Glutamatergic neuron (in vitro differentiated cells): ENCODE data around the gene CKS2. TPM values are rescaled to one million over a fixed set of nuclear protein-coding genes. Genes with fewer than 3 reads are reported as not detected.
"Not testable (repeated sequence)": the region's sequence is repeated elsewhere in the genome, so short reads cannot be mapped to it uniquely, and the experiment has no call there.

ENCODE experiments used
- DNase-seq: peaks from one replicate; pipeline ENCODE4 v3.0.0; 2022
- H3K27ac Mint-ChIP-seq: one replicate; pipeline ENCODE4 v1.8.0; 2020; ENCODE audit warnings: mild to moderate bottlenecking, mixed read lengths, inconsistent platforms; ENCODE audit not compliant: unreplicated experiment
- H3K27me3 Mint-ChIP-seq: one replicate; pipeline ENCODE4 v1.8.0; 2020; ENCODE audit warnings: mild to moderate bottlenecking, moderate library complexity, mixed read lengths, inconsistent platforms; ENCODE audit not compliant: unreplicated experiment
- H3K36me3 Mint-ChIP-seq: one replicate; pipeline ENCODE4 v1.8.0; 2020; ENCODE audit warnings: mild to moderate bottlenecking, mixed read lengths, inconsistent platforms; ENCODE audit not compliant: unreplicated experiment
- H3K4me1 Mint-ChIP-seq: one replicate; pipeline ENCODE4 v1.8.0; 2020; ENCODE audit warnings: mild to moderate bottlenecking, low read depth, mixed read lengths, inconsistent platforms; ENCODE audit not compliant: unreplicated experiment
- H3K4me3 Mint-ChIP-seq: one replicate; pipeline ENCODE4 v1.8.0; 2020; ENCODE audit warnings: mild to moderate bottlenecking, mixed read lengths, inconsistent platforms; ENCODE audit not compliant: unreplicated experiment
- H3K9me3 Mint-ChIP-seq: one replicate; pipeline ENCODE4 v1.8.0; 2020; ENCODE audit warnings: mild to moderate bottlenecking, moderate library complexity, mixed read lengths, inconsistent platforms; ENCODE audit not compliant: unreplicated experiment
- long read RNA-seq: library from polyadenylated mRNA; unstranded; transcript quantifications from one replicate; pipeline ENCODE4 v2.0.0, GENCODE V29; 2020; ENCODE audit not compliant: unreplicated experiment
- total RNA-seq: library from RNA; stranded (reverse); fragmentation: NEBNext Ultra II Directional; extraction: Animal tissue kit (Norgen Biotek cat#: 25700); gene quantifications from one replicate; pipeline ENCODE4 v1.2.1, GENCODE V29; 2021; ENCODE audit not compliant: unreplicated experiment
- TF ChIP-seq, protein P1 (sequence below): fragments of 200-600 bp; sonication (generic); IDR thresholded peaks from one replicate; pipeline ENCODE4 v1.5.0; 2021; ENCODE audit not compliant: partially characterized antibody, unreplicated experiment

CKS2 gene
- total RNA-seq: 48.7 TPM
- long read RNA-seq, transcript CKS2-201 (3 exons, 613 nt): major isoform, 17 of 18 reads
- long read RNA-seq, partial matches to known transcripts: 0 of 18 reads
- long read RNA-seq, other reads (novel, unspliced or antisense): 1 of 18 reads

DNA sequence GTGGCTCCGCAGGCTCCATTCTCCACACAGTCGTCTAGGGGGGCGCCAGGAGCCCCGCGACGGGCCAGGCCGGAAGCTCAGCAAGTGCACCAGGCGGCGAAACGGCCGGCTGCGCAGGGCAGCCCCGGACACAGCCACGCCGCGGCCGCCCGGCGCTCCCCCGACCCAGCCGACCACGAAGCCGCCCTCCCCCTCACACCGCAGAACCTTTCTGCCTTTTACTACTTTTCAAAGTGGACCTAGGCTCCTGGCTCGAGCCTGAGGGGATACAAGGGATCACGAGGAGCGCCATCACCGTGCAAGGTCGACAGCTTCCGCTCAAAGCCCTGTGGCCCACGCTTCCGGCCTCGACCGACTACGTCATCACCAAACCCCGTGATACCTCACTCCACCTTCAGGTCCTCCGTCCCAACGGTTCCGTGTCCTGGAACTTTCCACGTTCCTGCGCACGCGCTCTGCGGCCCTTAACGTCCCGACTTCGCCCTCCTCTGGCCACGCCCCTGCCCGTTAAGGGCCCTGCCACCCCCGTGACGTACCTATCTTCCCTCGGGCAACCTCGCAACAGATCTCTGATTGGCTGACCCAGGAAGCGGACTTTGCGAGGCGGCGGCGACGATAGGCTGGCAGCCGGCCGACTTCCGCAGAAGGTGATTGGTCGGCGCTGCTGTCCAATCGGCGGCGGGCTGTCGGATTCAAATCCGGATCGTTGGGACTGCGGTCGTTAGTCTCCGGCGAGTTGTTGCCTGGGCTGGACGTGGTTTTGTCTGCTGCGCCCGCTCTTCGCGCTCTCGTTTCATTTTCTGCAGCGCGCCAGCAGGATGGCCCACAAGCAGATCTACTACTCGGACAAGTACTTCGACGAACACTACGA lies at the start of gene CKS2:
Gene CKS2, plus strand, starts transcription at position 721 of the 871 bp plus-strand sequence. Its CDS starts 98 bp downstream, at position 819.
- Mint-ChIP-seq H3K4me1 (peaks cover 12% of the 10 kb centered on the region), H3K27me3 (peaks cover 12% of the 10 kb centered on the region), H3K9me3 (peaks cover 8% of the 10 kb centered on the region), H3K36me3 (no peaks in the 10 kb centered on the region), H3K4me3 (peak within 1 kb of the TSS; percentile 96), H3K27ac (peak within 1 kb of the TSS; percentile 99)
- DNase-seq: peak; percentile 100
- TF ChIP-seq, protein P1, sequence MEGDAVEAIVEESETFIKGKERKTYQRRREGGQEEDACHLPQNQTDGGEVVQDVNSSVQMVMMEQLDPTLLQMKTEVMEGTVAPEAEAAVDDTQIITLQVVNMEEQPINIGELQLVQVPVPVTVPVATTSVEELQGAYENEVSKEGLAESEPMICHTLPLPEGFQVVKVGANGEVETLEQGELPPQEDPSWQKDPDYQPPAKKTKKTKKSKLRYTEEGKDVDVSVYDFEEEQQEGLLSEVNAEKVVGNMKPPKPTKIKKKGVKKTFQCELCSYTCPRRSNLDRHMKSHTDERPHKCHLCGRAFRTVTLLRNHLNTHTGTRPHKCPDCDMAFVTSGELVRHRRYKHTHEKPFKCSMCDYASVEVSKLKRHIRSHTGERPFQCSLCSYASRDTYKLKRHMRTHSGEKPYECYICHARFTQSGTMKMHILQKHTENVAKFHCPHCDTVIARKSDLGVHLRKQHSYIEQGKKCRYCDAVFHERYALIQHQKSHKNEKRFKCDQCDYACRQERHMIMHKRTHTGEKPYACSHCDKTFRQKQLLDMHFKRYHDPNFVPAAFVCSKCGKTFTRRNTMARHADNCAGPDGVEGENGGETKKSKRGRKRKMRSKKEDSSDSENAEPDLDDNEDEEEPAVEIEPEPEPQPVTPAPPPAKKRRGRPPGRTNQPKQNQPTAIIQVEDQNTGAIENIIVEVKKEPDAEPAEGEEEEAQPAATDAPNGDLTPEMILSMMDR: no peak

DNA sequence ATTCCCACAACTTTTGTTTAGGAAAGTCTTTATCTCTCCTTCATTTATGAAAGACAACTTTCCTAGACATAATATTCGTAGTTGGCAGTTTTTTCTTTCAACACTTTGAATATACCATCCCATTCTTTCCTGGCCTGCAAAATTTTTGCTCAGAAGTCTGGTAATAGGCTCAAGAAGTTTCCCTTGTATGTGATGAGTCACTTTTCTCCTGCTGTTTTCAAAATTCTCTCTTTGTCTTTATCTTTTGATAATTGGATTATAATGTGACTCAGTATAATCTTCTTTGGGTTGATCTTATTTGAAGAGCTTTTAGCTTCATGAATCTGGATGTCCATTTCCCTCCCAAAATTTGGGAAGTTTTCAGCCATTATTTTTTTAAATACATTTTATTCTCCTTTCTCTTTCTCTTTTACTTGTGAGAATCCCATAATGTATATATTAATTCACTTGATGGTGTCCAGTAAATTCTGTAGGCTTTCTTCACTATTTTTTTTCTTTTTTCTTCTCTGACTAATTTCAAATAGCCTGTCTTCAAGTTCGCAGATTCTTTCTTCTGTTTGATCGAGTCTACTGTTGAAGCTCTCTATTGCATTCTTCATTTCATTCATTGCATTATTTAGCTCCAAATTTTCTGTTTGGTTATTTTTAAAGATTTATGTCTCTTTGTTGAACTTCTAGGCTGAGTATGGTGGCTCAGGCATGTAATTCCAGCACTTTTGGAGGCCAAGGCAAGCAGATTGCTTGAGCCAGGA lies 37.3 kb upstream of the CKS2 start:
- H3K9me3 Mint-ChIP-seq: peaks cover 14% of the 10 kb centered on the region
- DNase-seq: no peak
- H3K4me1 Mint-ChIP-seq: no peaks in the 10 kb centered on the region
- no peak overlapping the region for H3K27ac Mint-ChIP-seq
- no peaks in the 10 kb centered on the region for H3K27me3 Mint-ChIP-seq
- no peak overlapping the region for H3K4me3 Mint-ChIP-seq
- TF ChIP-seq, protein P1: no peak
- H3K36me3 Mint-ChIP-seq: peaks cover 33% of the 10 kb centered on the region

DNA sequence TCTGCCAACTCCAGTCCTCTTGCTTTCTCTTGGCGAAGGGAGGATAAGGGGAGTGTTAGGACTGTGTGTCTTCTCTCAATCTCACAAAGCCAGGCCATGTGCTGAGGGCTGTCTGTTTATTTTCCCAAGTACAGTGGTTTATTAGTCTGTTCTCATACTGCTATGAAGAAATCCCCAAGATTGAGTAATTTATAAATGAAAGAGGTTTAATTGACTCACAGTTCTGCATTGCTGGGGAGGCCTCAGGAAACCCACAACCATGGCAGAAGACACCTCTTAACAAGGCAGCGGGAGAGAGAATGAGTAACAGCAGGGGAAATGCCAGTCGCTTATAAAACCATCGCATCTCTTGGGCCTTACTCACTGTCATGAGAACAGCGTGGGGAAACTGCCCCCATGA lies 36.2 kb upstream of the CKS2 start:
- TF ChIP-seq, protein P1: no peak
- H3K9me3 Mint-ChIP-seq: peaks cover 14% of the 10 kb centered on the region
- no peak overlapping the region for H3K27ac Mint-ChIP-seq
- H3K27me3 Mint-ChIP-seq: no peaks in the 10 kb centered on the region
- no peak overlapping the region for H3K4me3 Mint-ChIP-seq
- DNase-seq: no peak
- no peaks in the 10 kb centered on the region for H3K4me1 Mint-ChIP-seq
- H3K36me3 Mint-ChIP-seq: peaks cover 33% of the 10 kb centered on the region

DNA sequence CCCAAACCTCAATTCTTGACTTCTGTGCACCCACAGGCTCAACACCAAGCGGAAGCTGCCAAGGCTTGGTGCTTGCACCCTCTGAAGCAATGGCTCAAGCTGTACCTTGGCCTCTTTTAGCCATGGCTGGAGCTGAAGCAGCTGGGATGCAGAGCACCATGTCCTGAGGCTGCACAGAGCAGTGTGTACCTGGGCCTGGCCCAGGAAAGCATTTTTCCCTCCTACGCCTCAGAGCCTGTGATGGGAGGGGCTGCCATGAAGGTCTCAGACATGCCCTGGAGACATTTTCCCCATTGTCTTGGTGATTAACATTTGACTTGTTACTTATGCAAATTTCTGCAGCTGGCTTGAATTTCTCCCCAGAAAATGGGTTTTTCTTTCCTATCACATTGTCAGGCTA lies 35.0 kb upstream of the CKS2 start:
- peaks cover 33% of the 10 kb centered on the region for H3K36me3 Mint-ChIP-seq
- not testable (repeated sequence) for H3K4me1 Mint-ChIP-seq, H3K4me3 Mint-ChIP-seq, DNase-seq, H3K27me3 Mint-ChIP-seq, H3K27ac Mint-ChIP-seq
- peaks cover 14% of the 10 kb centered on the region for H3K9me3 Mint-ChIP-seq

DNA sequence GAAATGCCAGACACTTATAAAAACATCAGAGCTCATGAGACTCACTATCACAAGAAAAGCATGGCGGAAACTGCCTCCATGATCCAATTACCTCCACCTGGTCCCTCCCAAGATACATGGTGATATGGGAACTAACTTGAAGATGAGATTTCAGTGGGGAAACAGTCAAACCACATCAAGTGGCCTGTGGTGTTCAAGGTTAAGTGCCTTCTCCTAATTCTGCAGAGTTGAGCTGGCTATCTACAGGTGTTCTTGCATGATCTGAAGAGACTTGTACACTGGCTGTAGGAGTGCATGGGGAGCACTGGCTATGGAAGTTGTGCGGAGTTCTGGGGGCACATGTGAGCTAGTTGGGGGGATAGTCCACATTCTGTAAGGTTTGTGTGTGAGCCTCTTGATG lies 34.0 kb upstream of the CKS2 start:
- Mint-ChIP-seq H3K27me3 (no peaks in the 10 kb centered on the region), H3K4me1 (no peaks in the 10 kb centered on the region), H3K9me3 (peaks cover 14% of the 10 kb centered on the region), H3K4me3 (no peak overlapping the region), H3K27ac (no peak overlapping the region), H3K36me3 (peaks cover 33% of the 10 kb centered on the region)
- TF ChIP-seq, protein P1: no peak
- no peak for DNase-seq
